Neural progenitor cell (in vitro differentiated cells): ENCODE data around the gene VPS51. TPM values are rescaled to one million over a fixed set of nuclear protein-coding genes. Genes with fewer than 3 reads are reported as not detected.

Experiments
- DNase-seq: peaks from one replicate; pipeline ENCODE4 v3.0.0-alpha.2; 2016; ENCODE audit warnings: low spot score
- H2AFZ ChIP-seq: fragments of 200-600 bp; sonication (generic); replicated peaks from 2 replicates; pipeline ENCODE4 v1.6.1; 2016; ENCODE audit warnings: antibody characterized with exemption
- H3F3A ChIP-seq: fragments of 200-600 bp; sonication (generic); 2 replicates; pipeline ENCODE4 v1.6.1; 2016; ENCODE audit warnings: antibody characterized with exemption, low read depth
- H3K27ac ChIP-seq: fragments of 200-600 bp; sonication (generic); 2 replicates; pipeline ENCODE4 v1.5.1; 2016; ENCODE audit warnings: mild to moderate bottlenecking
- H3K27me3 ChIP-seq: fragments of 200-600 bp; sonication (generic); 2 replicates; pipeline ENCODE4 v1.6.1; 2016; ENCODE audit warnings: mild to moderate bottlenecking, moderate library complexity
- H3K36me3 ChIP-seq: fragments of 200-600 bp; sonication (generic); 2 replicates; pipeline ENCODE4 v1.5.1; 2016
- H3K4me1 ChIP-seq: fragments of 200-600 bp; sonication (generic); 2 replicates; pipeline ENCODE4 v1.6.1; 2016; ENCODE audit warnings: mixed run types
- H3K4me2 ChIP-seq: fragments of 200-600 bp; sonication (generic); 2 replicates; pipeline ENCODE4 v1.6.1; 2016
- H3K4me3 ChIP-seq: fragments of 200-600 bp; sonication (generic); 2 replicates; pipeline ENCODE4 v1.5.1; 2016
- H3K79me2 ChIP-seq: fragments of 200-600 bp; sonication (generic); 2 replicates; pipeline ENCODE4 v1.6.1; 2016; ENCODE audit warnings: low read depth
- H3K9ac ChIP-seq: fragments of 200-600 bp; sonication (generic); 2 replicates; pipeline ENCODE4 v1.6.1; 2016
- H3K9me3 ChIP-seq: fragments of 200-600 bp; sonication (generic); 2 replicates; pipeline ENCODE4 v1.5.1; 2016; ENCODE audit warnings: low read depth
- H4K20me1 ChIP-seq: fragments of 200-600 bp; sonication (generic); 2 replicates; pipeline ENCODE4 v1.6.1; 2016; ENCODE audit warnings: low read depth
- H3K27ac Mint-ChIP-seq: 3 replicates; pipeline ENCODE4 v1.8.0; 2021; ENCODE audit warnings: mixed read lengths
- H3K27me3 Mint-ChIP-seq: 2 replicates; pipeline ENCODE4 v1.8.0; 2022; ENCODE audit warnings: low read depth, mild to moderate bottlenecking, inconsistent platforms, moderate library complexity, mixed read lengths; ENCODE audit not compliant: insufficient read depth
- H3K36me3 Mint-ChIP-seq: 3 replicates; pipeline ENCODE4 v1.8.0; 2021; ENCODE audit warnings: mixed read lengths
- H3K4me1 Mint-ChIP-seq: 3 replicates; pipeline ENCODE4 v1.8.0; 2021; ENCODE audit warnings: mixed read lengths
- H3K4me3 Mint-ChIP-seq: 3 replicates; pipeline ENCODE4 v1.8.0; 2021; ENCODE audit warnings: mild to moderate bottlenecking, moderate library complexity, mixed read lengths
- H3K9me3 Mint-ChIP-seq: 3 replicates; pipeline ENCODE4 v1.8.0; 2020; ENCODE audit warnings: mixed read lengths
- CTCF ChIP-seq: fragments of 200-600 bp; sonication (generic); IDR thresholded peaks from 2 replicates; pipeline ENCODE4 v1.5.1; 2017; ENCODE audit warnings: antibody characterized with exemption, mild to moderate bottlenecking
- EZH2 ChIP-seq: fragments of 200-600 bp; sonication (generic); IDR thresholded peaks from 2 replicates; pipeline ENCODE4 v1.6.1; 2017; ENCODE audit warnings: antibody characterized with exemption, mild to moderate bottlenecking, moderate library complexity
- EZH2phosphoT487 ChIP-seq: fragments of 200-600 bp; sonication (generic); IDR thresholded peaks from 2 replicates; pipeline ENCODE4 v1.6.1; 2017; ENCODE audit warnings: antibody characterized with exemption
- total RNA-seq: library from RNA; depleted of rRNA; stranded (reverse); fragments of >200 nt; gene quantifications from 2 replicates; pipeline ENCODE4 v1.2.3, GENCODE V29; 2015; ENCODE audit warnings: low replicate concordance

VPS51 gene
- total RNA-seq, 1 donor from 2014 or later = 80.4 TPM

- Mint-ChIP-seq H3K4me3 (no peak overlapping the region), H3K27ac (no peak overlapping the region), H3K9me3 (no peaks in the 10 kb centered on the region), H3K4me1 (no peaks in the 10 kb centered on the region), H3K36me3 (no peaks in the 10 kb centered on the region), H3K27me3 (no peaks in the 10 kb centered on the region)
- H3K27ac ChIP-seq = no peak overlapping the region
- H4K20me1 ChIP-seq = no peaks in the 10 kb centered on the region
- H3K9ac ChIP-seq = no peak overlapping the region
- H3K36me3 ChIP-seq = no peaks in the 10 kb centered on the region
- no peak overlapping the region for H3K4me2 ChIP-seq
- TF ChIP-seq EZH2 (no peak), EZH2phosphoT487 (no peak)
- H3K27me3 ChIP-seq = no peaks in the 10 kb centered on the region
- no peaks in the 10 kb centered on the region for H3F3A ChIP-seq
- no peaks in the 10 kb centered on the region for H3K4me1 ChIP-seq
- H3K9me3 ChIP-seq = no peaks in the 10 kb centered on the region
- H3K79me2 ChIP-seq = no peaks in the 10 kb centered on the region
- no peak for DNase-seq
- no peak overlapping the region for H2AFZ ChIP-seq
- no peak overlapping the region for H3K4me3 ChIP-seq
Observed at GRCh38 chr11:65156256-65156655, 60.2 kb downstream of the VPS51 start.

DNA sequence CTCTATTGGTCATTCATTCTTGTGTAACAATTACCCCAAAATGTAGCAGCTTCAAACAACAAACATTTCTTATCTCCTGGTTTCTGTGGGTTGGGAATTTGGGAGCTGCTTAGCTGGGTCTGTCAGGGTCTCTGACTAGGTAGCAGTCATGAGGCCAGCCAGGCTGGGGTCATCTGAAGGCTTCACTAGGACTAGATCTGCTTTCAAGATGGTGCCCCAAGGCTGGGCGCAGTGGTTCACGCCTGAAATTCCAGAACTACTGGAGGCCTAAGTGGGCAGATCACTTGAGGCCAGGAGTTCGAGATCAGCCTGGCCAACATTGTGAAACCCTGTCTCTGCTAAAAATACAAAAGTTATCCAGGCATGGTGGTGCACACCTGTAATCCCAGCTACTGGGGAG lies 60.9 kb downstream of the VPS51 start:
- no peak overlapping the region for H3K27ac Mint-ChIP-seq
- no peak overlapping the region for H3K4me2 ChIP-seq
- no peak overlapping the region for H3K9ac ChIP-seq
- TF ChIP-seq CTCF (no peak), EZH2 (no peak), EZH2phosphoT487 (no peak)
- no peak overlapping the region for H3K4me3 Mint-ChIP-seq
- no peaks in the 10 kb centered on the region for H3K36me3 ChIP-seq
- no peak for DNase-seq
- H3K4me1 ChIP-seq = no peaks in the 10 kb centered on the region
- H3K27me3 Mint-ChIP-seq = no peaks in the 10 kb centered on the region
- H3K36me3 Mint-ChIP-seq = no peaks in the 10 kb centered on the region
- no peaks in the 10 kb centered on the region for H3K9me3 ChIP-seq
- H3F3A ChIP-seq = no peaks in the 10 kb centered on the region
- H4K20me1 ChIP-seq = no peaks in the 10 kb centered on the region
- H3K4me3 ChIP-seq = no peak overlapping the region
- no peaks in the 10 kb centered on the region for H3K4me1 Mint-ChIP-seq
- no peaks in the 10 kb centered on the region for H3K27me3 ChIP-seq
- no peaks in the 10 kb centered on the region for H3K9me3 Mint-ChIP-seq
- H3K79me2 ChIP-seq = no peaks in the 10 kb centered on the region
- no peak overlapping the region for H3K27ac ChIP-seq
- H2AFZ ChIP-seq = no peak overlapping the region

DNA sequence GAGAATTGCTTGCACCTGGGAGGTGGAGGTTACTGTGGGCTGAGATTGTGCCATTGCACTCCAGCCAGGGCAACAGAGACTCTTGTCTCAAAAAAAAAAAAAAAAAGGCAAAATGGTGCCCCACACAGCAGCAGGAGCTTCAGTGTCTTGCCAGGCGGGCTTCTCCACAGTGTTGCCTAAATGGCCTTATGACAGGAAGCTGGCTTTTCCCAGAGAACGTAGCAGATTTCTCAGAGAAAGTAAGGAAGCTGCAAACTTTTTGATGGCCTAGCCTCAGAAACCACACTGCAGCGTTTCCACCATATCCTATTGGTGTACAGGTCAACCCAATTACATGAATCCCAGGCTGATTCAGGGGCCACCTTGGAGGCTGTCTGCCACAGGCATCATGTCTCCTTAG lies 61.3 kb downstream of the VPS51 start:
- no peak overlapping the region for H2AFZ ChIP-seq
- Mint-ChIP-seq H3K27me3 (peaks cover under 1% of the 10 kb centered on the region), H3K36me3 (no peaks in the 10 kb centered on the region), H3K9me3 (no peaks in the 10 kb centered on the region), H3K4me3 (no peak overlapping the region), H3K4me1 (no peaks in the 10 kb centered on the region), H3K27ac (no peak overlapping the region)
- H3K36me3 ChIP-seq = no peaks in the 10 kb centered on the region
- DNase-seq = no peak
- no peak overlapping the region for H3K4me3 ChIP-seq
- TF ChIP-seq EZH2phosphoT487 (no peak), CTCF (no peak), EZH2 (no peak)
- no peak overlapping the region for H3K4me2 ChIP-seq
- H3K4me1 ChIP-seq = no peaks in the 10 kb centered on the region
- no peak overlapping the region for H3K27ac ChIP-seq
- H3K27me3 ChIP-seq = no peaks in the 10 kb centered on the region
- no peaks in the 10 kb centered on the region for H3K79me2 ChIP-seq
- no peaks in the 10 kb centered on the region for H3F3A ChIP-seq
- no peak overlapping the region for H3K9ac ChIP-seq
- no peaks in the 10 kb centered on the region for H3K9me3 ChIP-seq
- no peaks in the 10 kb centered on the region for H4K20me1 ChIP-seq

DNA sequence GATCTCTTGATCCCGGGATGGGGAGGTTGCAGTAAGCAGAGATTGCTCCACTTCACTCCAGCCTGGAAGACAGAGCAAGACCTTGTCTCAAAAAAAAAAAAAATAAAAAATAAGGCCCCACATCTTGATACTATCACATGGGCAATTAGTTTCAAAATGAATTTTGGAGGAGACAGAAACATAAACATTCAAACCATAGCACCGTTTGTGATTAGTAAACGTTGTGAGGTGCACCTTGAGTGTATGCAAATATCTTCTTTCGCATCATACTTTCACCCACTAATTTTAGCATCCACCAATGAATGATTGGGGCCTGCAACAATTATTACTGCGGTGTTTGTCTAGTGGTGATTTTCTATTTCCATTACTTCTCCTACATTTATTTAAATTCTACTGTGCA lies 63.0 kb downstream of the VPS51 start:
- peaks cover 3% of the 10 kb centered on the region for H3K27me3 Mint-ChIP-seq
- no peak overlapping the region for H3K4me3 Mint-ChIP-seq
- no peak overlapping the region for H3K27ac Mint-ChIP-seq
- H3K36me3 Mint-ChIP-seq = no peaks in the 10 kb centered on the region
- no peaks in the 10 kb centered on the region for H3K79me2 ChIP-seq
- H3K9me3 ChIP-seq = no peaks in the 10 kb centered on the region
- H2AFZ ChIP-seq = no peak overlapping the region
- H3K9me3 Mint-ChIP-seq = no peaks in the 10 kb centered on the region
- H3K4me3 ChIP-seq = no peak overlapping the region
- no peaks in the 10 kb centered on the region for H3K36me3 ChIP-seq
- TF ChIP-seq EZH2 (no peak), EZH2phosphoT487 (no peak), CTCF (no peak)
- H4K20me1 ChIP-seq = no peaks in the 10 kb centered on the region
- DNase-seq = no peak
- H3K27me3 ChIP-seq = no peaks in the 10 kb centered on the region
- H3K4me1 Mint-ChIP-seq = no peaks in the 10 kb centered on the region
- H3K27ac ChIP-seq = no peak overlapping the region
- no peak overlapping the region for H3K4me2 ChIP-seq
- H3K9ac ChIP-seq = no peak overlapping the region
- H3K4me1 ChIP-seq = no peaks in the 10 kb centered on the region
- no peaks in the 10 kb centered on the region for H3F3A ChIP-seq
